OCI-LY7 (cell line): ENCODE results near the gene LYZL6. TPM values are rescaled to one million over a fixed set of nuclear protein-coding genes. Genes with fewer than 3 reads are reported as not detected.

ENCODE experiments used
- BruUV-seq: library from RNA; stranded (reverse); fragments of 400-500 nt; replicated peaks from 2 replicates; lab custom pipeline; 2021; lab: Mats Ljungman, UMichigan
- CTCF ChIA-PET: fragments of 300-600 bp; sonication (Branson Sonifier 250); formaldehyde crosslinking; loops from one replicate; lab custom pipeline; 2022; ENCODE audit warnings: antibody characterized with exemption; ENCODE audit not compliant: unreplicated experiment; lab: Charles Lee
- POLR2A ChIA-PET: fragments of 300-600 bp; sonication (Branson Sonifier 250); formaldehyde crosslinking; loops from one replicate; lab custom pipeline; 2022; ENCODE audit warnings: antibody characterized with exemption; lab: Charles Lee
- DNase-seq: peaks from one replicate; pipeline ENCODE4 v3.0.0-alpha.2; 2015; ENCODE audit warnings: low spot score
- H2AFZ ChIP-seq: fragments of 200-600 bp; sonication (generic), shearing (Covaris generic); 2 replicates; pipeline ENCODE4 v1.6.1; 2014; ENCODE audit warnings: mild to moderate bottlenecking, antibody characterized with exemption, low read length, moderate library complexity
- H3K27ac ChIP-seq: fragments of 200-600 bp; sonication (generic); 2 replicates; pipeline ENCODE4 v1.5.1; 2014; ENCODE audit warnings: mixed run types, low read depth, mild to moderate bottlenecking, moderate library complexity, low read length, inconsistent platforms; ENCODE audit not compliant: poor library complexity, severe bottlenecking
- H3K36me3 ChIP-seq: fragments of 200-600 bp; sonication (generic); 2 replicates; pipeline ENCODE4 v1.6.1; 2014; ENCODE audit warnings: mild to moderate bottlenecking, antibody characterized with exemption, low read length, moderate library complexity, mixed read lengths; ENCODE audit not compliant: insufficient read depth
- H3K4me1 ChIP-seq: fragments of 200-600 bp; sonication (generic); 2 replicates; pipeline ENCODE4 v1.5.1; 2014; ENCODE audit warnings: mild to moderate bottlenecking, low read length; ENCODE audit not compliant: insufficient read depth, poor library complexity, severe bottlenecking
- H3K4me2 ChIP-seq: fragments of 200-600 bp; sonication (generic); 2 replicates; pipeline ENCODE4 v1.6.1; 2014; ENCODE audit warnings: mild to moderate bottlenecking, low read length
- H3K4me3 ChIP-seq: fragments of 200-600 bp; sonication (generic); 2 replicates; pipeline ENCODE4 v1.5.1; 2014; ENCODE audit warnings: mild to moderate bottlenecking, low read depth, low read length; ENCODE audit not compliant: poor library complexity, severe bottlenecking
- H3K79me2 ChIP-seq: fragments of 200-600 bp; sonication (generic); 2 replicates; pipeline ENCODE4 v1.6.1; 2016; ENCODE audit warnings: low read depth, mild to moderate bottlenecking, low read length, moderate library complexity, mixed read lengths; ENCODE audit not compliant: insufficient read depth
- H3K9me2 ChIP-seq: fragments of 200-600 bp; sonication (generic); 2 replicates; pipeline ENCODE4 v1.6.1; 2016; ENCODE audit warnings: mild to moderate bottlenecking, low read length, mixed read lengths; ENCODE audit not compliant: insufficient read depth
- H3K9me3 ChIP-seq: fragments of 200-600 bp; sonication (generic); 2 replicates; pipeline ENCODE4 v1.6.1; 2014; ENCODE audit warnings: mild to moderate bottlenecking, mixed run types, low read length, mixed read lengths
- H4K20me1 ChIP-seq: fragments of 200-600 bp; sonication (generic); 2 replicates; pipeline ENCODE4 v1.6.1; 2014; ENCODE audit warnings: mild to moderate bottlenecking, antibody characterized with exemption, low read length, moderate library complexity, mixed read lengths; ENCODE audit not compliant: insufficient read depth
- CTCF ChIP-seq: fragments of 200-600 bp; sonication (generic); conservative IDR thresholded peaks from 2 replicates; pipeline ENCODE4 v1.5.1; 2014; ENCODE audit warnings: mild to moderate bottlenecking, antibody characterized with exemption, low read length, moderate library complexity, mixed read lengths
- EZH2phosphoT487 ChIP-seq: fragments of 200-600 bp; sonication (generic); IDR thresholded peaks from 2 replicates; pipeline ENCODE4 v1.6.1; 2018; ENCODE audit warnings: low read depth, borderline replicate concordance, mild to moderate bottlenecking, mixed run types, antibody characterized with exemption, low read length, moderate library complexity, mixed read lengths
- intact Hi-C: fragments of 100-400 bp; cut with micrococcal nuclease; formaldehyde crosslinking; loops from one replicate; pipeline ENCODE4 v1.10.0; 2022; ENCODE audit not compliant: unreplicated experiment
- total RNA-seq, 2 experiments: library from RNA; depleted of rRNA in 1 of 2; stranded (reverse); fragments of >200 nt in 1 of 2; shearing (Covaris generic) in 1 of 2; gene quantifications; 2 replicates each; pipeline ENCODE4 v1.2.3, GENCODE V29; 2014 to 2022

Gene LYZL6
- total RNA-seq, 2 experiments from 2014 or later: not detected

- intact Hi-C loops: no loop called here
- Histone ChIP-seq H2AFZ (no peak overlapping the region), H3K9me2 (no peaks in the 10 kb centered on the region), H3K9me3 (no peaks in the 10 kb centered on the region), H3K4me2 (no peak overlapping the region), H3K27ac (no peak overlapping the region), H4K20me1 (no peaks in the 10 kb centered on the region), H3K36me3 (no peaks in the 10 kb centered on the region), H3K4me1 (peaks cover 7% of the 10 kb centered on the region), H3K4me3 (no peak overlapping the region), H3K79me2 (no peaks in the 10 kb centered on the region)
- CTCF ChIA-PET: no interaction called here
- no TSS peak for BruUV-seq
- DNase-seq: no peak
- POLR2A ChIA-PET: interaction anchor here (1.5 kb wide), 1 partner anchor 14 kb away, joined by 9 read pairs; no protein-coding TSS in a partner anchor
- no peak for TF ChIP-seq CTCF
- TF ChIP-seq EZH2phosphoT487: no peak
Observed at GRCh38 chr17:35927714-35928113, 15.8 kb downstream of the LYZL6 start.

GRCh38 chr17:35923609-35924114 is 19.9 kb downstream of the LYZL6 start:
- intact Hi-C loops: no loop called here
- no peaks in the 10 kb centered on the region for H3K4me1 ChIP-seq
- no peaks in the 10 kb centered on the region for H3K79me2 ChIP-seq
- CTCF ChIA-PET: no interaction called here
- no peaks in the 10 kb centered on the region for H3K9me3 ChIP-seq
- no peak overlapping the region for H2AFZ ChIP-seq
- no TSS peak for BruUV-seq
- H3K9me2 ChIP-seq: no peaks in the 10 kb centered on the region
- no peak overlapping the region for H3K4me3 ChIP-seq
- no peak overlapping the region for H3K27ac ChIP-seq
- no peak for DNase-seq
- no peak overlapping the region for H3K4me2 ChIP-seq
- no peaks in the 10 kb centered on the region for H3K36me3 ChIP-seq
- TF ChIP-seq EZH2phosphoT487 (no peak), CTCF (no peak)
- no peaks in the 10 kb centered on the region for H4K20me1 ChIP-seq
- POLR2A ChIA-PET: no interaction called here

- TF ChIP-seq EZH2phosphoT487 (no peak), CTCF (no peak)
- intact Hi-C loops: no loop called here
- Histone ChIP-seq H3K4me2 (no peak overlapping the region), H3K9me3 (no peaks in the 10 kb centered on the region), H2AFZ (no peak overlapping the region), H4K20me1 (no peaks in the 10 kb centered on the region), H3K4me1 (no peaks in the 10 kb centered on the region), H3K79me2 (no peaks in the 10 kb centered on the region), H3K4me3 (no peak overlapping the region), H3K36me3 (no peaks in the 10 kb centered on the region), H3K9me2 (no peaks in the 10 kb centered on the region), H3K27ac (no peak overlapping the region)
- ChIA-PET CTCF (no interaction called here), POLR2A (no interaction called here)
- no TSS peak for BruUV-seq
- no peak for DNase-seq
Observed at GRCh38 chr17:35920229-35920628, 23.3 kb downstream of the LYZL6 start.
